GM23248 (cell line): ENCODE measurements around the gene GJB1. TPM values are rescaled to one million over a fixed set of nuclear protein-coding genes. Genes with fewer than 3 reads are reported as not detected.

ENCODE experiments used
- DNase-seq: peaks from one replicate; pipeline ENCODE4 v3.0.0-alpha.2; 2015
- H2AFZ ChIP-seq: fragments of 200-600 bp; sonication (generic); 2 replicates; pipeline ENCODE4 v1.6.1; 2016; ENCODE audit warnings: antibody characterized with exemption
- H3F3A ChIP-seq: fragments of 200-600 bp; sonication (generic); 2 replicates; pipeline ENCODE4 v1.6.1; 2016; ENCODE audit warnings: mild to moderate bottlenecking, antibody characterized with exemption, mixed run types; ENCODE audit not compliant: insufficient read depth
- H3K27ac ChIP-seq: fragments of 200-600 bp; sonication (generic); 2 replicates; pipeline ENCODE4 v1.5.1; 2016; ENCODE audit warnings: mild to moderate bottlenecking
- H3K27me3 ChIP-seq: fragments of 200-600 bp; sonication (generic); replicated peaks from 2 replicates; pipeline ENCODE4 v1.6.1; 2016; ENCODE audit warnings: mild to moderate bottlenecking; ENCODE audit not compliant: insufficient read depth
- H3K36me3 ChIP-seq: fragments of 200-600 bp; sonication (generic); 2 replicates; pipeline ENCODE4 v1.6.1; 2016; ENCODE audit warnings: low read depth, mild to moderate bottlenecking
- H3K4me1 ChIP-seq: fragments of 200-600 bp; sonication (generic); 2 replicates; pipeline ENCODE4 v1.6.1; 2016; ENCODE audit warnings: mild to moderate bottlenecking; ENCODE audit not compliant: insufficient read depth
- H3K4me2 ChIP-seq: fragments of 200-600 bp; sonication (generic); one replicate; pipeline ENCODE4 v1.6.1; 2016; ENCODE audit warnings: mild to moderate bottlenecking; ENCODE audit not compliant: unreplicated experiment
- H3K4me3 ChIP-seq: fragments of 200-600 bp; sonication (generic); 2 replicates; pipeline ENCODE4 v1.5.1; 2016; ENCODE audit warnings: mild to moderate bottlenecking
- H3K79me2 ChIP-seq: fragments of 200-600 bp; sonication (generic); 2 replicates; pipeline ENCODE4 v1.6.1; 2016; ENCODE audit warnings: mild to moderate bottlenecking; ENCODE audit not compliant: insufficient read depth
- H3K9ac ChIP-seq: fragments of 200-600 bp; sonication (generic); 2 replicates; pipeline ENCODE4 v1.6.1; 2016; ENCODE audit warnings: mild to moderate bottlenecking
- H3K9me2 ChIP-seq: fragments of 200-600 bp; sonication (generic); 2 replicates; pipeline ENCODE4 v1.6.1; 2016; ENCODE audit warnings: mixed run types, mild to moderate bottlenecking, moderate library complexity; ENCODE audit not compliant: insufficient read depth
- H3K9me3 ChIP-seq: fragments of 200-600 bp; sonication (generic); one replicate; pipeline ENCODE4 v1.6.1; 2017; ENCODE audit warnings: low read depth
- H4K20me1 ChIP-seq: fragments of 200-600 bp; sonication (generic); 2 replicates; pipeline ENCODE4 v1.6.0; 2016; ENCODE audit not compliant: insufficient read depth
- EZH2 ChIP-seq: fragments of 200-600 bp; sonication (generic); IDR thresholded peaks from 2 replicates; pipeline ENCODE4 v1.6.1; 2018; ENCODE audit warnings: antibody characterized with exemption, mild to moderate bottlenecking; ENCODE audit not compliant: insufficient read depth, poor library complexity, severe bottlenecking
- EZH2phosphoT487 ChIP-seq: fragments of 200-600 bp; sonication (generic); IDR thresholded peaks from 2 replicates; pipeline ENCODE4 v1.6.1; 2018; ENCODE audit warnings: antibody characterized with exemption, moderate library complexity, mild to moderate bottlenecking, low read depth; ENCODE audit not compliant: insufficient read depth
- WGBS, 2 experiments: methylation state at CpG; one replicate each; pipeline ENCODE4 v1.1.6; 2015 to 2017; ENCODE audit warnings: low lambda C conversion rate in 2 of 2, low coverage in 1 of 2; ENCODE audit errors: missing lambda C conversion rate in 2 of 2; 5-methylcytosine and 5-hydroxymethylcytosine counted together
- in situ Hi-C: fragments of 300-500 bp; cut with MboI; formaldehyde crosslinking; loops from 2 replicates; pipeline ENCODE4 v1.15.0; 2020
- polyA plus RNA-seq: library from polyadenylated mRNA; unstranded; fragments of >200 nt; fragmentation: Nextera tagmentation; extraction: Ambion mirVana; gene quantifications from 2 replicates; pipeline ENCODE4 v1.2.1, GENCODE V29; 2016
- total RNA-seq: library from RNA; depleted of rRNA; stranded (reverse); fragments of >200 nt; shearing (Covaris generic); gene quantifications from 2 replicates; pipeline ENCODE4 v1.2.3, GENCODE V29; 2014

Gene GJB1
- total and polyA plus RNA-seq, 2 experiments from 2014 or later = not detected

DNA sequence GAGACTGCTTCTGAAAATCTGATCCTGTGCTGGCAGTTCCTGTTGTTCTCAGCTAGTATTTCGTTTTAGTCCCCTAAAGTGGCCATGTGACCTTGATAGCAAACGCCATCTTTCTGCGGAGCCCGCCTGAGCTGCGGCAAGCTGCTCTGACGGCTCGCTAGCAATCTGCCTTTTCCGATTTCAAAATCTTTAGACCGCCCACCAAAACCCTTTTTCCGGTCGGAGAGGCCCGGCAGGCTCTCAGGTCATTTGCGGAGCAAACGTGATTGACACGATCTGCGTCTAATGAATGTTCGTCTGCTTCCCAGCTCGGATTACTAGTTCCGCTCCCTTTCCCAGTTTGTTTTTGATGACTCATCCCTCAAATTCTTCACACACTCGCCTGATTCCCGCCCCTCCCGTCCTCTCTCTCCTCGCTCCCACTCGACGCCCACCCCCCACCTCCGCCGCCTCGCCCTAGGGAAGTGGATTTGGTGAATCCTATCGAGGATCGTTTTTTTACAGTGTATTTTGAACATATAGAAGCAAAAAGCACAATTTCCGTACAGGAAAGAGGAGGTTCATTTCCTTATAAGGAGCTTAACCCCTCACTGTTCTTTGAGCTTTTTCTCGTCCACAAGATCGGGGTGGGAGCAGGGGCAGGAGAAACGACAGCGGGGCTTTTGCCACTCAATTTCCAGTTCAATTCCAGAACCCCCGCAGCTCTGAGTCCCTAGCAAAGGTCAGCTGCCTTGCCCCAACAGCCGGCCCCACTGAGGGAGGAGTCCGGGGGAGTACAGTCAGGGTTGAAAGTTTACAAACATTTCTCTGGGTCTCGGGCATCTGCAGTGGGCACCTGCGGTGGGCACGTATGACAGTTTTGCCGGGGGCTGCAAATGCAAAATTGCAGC lies 40.9 kb upstream of the GJB1 start:
- Histone ChIP-seq H3K9me3 (no peaks in the 10 kb centered on the region), H3K36me3 (no peaks in the 10 kb centered on the region), H4K20me1 (no peaks in the 10 kb centered on the region), H3K4me2 (peak overlapping the region; percentile 96), H3F3A (peaks cover 5% of the 10 kb centered on the region; the same call in 1 of the 2 replicates), H3K9ac (peak overlapping the region; percentile 93), H3K9me2 (no peaks in the 10 kb centered on the region), H3K4me3 (peak overlapping the region; percentile 86), H3K27me3 (no peaks in the 10 kb centered on the region), H3K79me2 (no peaks in the 10 kb centered on the region), H3K27ac (peak overlapping the region; percentile 77), H3K4me1 (peaks cover 19% of the 10 kb centered on the region), H2AFZ (peak overlapping the region; percentile 94)
- 0 to 2% methylated on average over 23 to 41 of the region's 42 CpGs for WGBS, 2 experiments
- in situ Hi-C loops = loop anchor here (25.0 kb wide), 1 partner anchor 420 kb away; no protein-coding TSS in a partner anchor
- no peak for TF ChIP-seq EZH2
- no peak for TF ChIP-seq EZH2phosphoT487
- peak; percentile 95 for DNase-seq

DNA sequence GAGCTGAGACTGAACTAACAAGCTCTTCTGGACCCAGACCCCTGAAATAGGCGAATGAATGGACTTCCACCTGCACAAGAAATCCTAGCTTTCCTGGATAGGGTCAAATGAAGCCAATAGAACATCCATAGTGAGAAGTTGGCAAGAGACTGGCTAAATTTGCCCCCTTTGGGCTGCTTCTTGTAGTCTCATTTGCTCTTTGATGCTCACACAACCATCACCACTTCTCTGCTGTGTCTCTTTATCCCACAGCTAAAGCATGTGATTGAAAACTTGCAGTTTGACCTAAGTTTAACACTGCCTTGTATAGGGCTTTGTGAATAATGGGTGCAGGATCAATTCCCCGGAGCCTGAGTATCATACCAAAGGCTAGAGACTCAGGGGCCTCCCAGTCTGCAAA lies 40.2 kb upstream of the GJB1 start:
- no peaks in the 10 kb centered on the region for H3K36me3 ChIP-seq
- no peak for DNase-seq
- H4K20me1 ChIP-seq = no peaks in the 10 kb centered on the region
- no peaks in the 10 kb centered on the region for H3K9me3 ChIP-seq
- TF ChIP-seq EZH2 = no peak
- no peak for TF ChIP-seq EZH2phosphoT487
- no peak overlapping the region for H3K27ac ChIP-seq
- 3 to 20% methylated on average over 1 to 2 of the region's 2 CpGs for WGBS, 2 experiments
- H3K4me2 ChIP-seq = peak overlapping the region; percentile 96
- H3K9ac ChIP-seq = peak overlapping the region; percentile 93; the same call in 1 of the 2 replicates
- H3K4me1 ChIP-seq = peaks cover 12% of the 10 kb centered on the region
- H3K27me3 ChIP-seq = no peaks in the 10 kb centered on the region
- peaks cover 5% of the 10 kb centered on the region; the same call in 1 of the 2 replicates for H3F3A ChIP-seq
- in situ Hi-C loops = loop anchor here (25.0 kb wide), 1 partner anchor 421 kb away; no protein-coding TSS in a partner anchor
- no peaks in the 10 kb centered on the region for H3K9me2 ChIP-seq
- peak overlapping the region; percentile 94 for H2AFZ ChIP-seq
- peak overlapping the region; percentile 86 for H3K4me3 ChIP-seq
- no peaks in the 10 kb centered on the region for H3K79me2 ChIP-seq

GRCh38 chrX:71183341-71183740 lies 39.7 kb upstream of the GJB1 start:
- H4K20me1 ChIP-seq = no peaks in the 10 kb centered on the region
- H3K4me2 ChIP-seq = no peak overlapping the region
- no peaks in the 10 kb centered on the region for H3K27me3 ChIP-seq
- WGBS, 2 experiments = 62 to 72% methylated on average over 6 of the region's 6 CpGs
- no peak overlapping the region for H2AFZ ChIP-seq
- no peak overlapping the region for H3K9ac ChIP-seq
- no peak overlapping the region for H3K27ac ChIP-seq
- H3K79me2 ChIP-seq = no peaks in the 10 kb centered on the region
- H3K9me2 ChIP-seq = no peaks in the 10 kb centered on the region
- TF ChIP-seq EZH2phosphoT487 (no peak), EZH2 (no peak)
- DNase-seq = no peak
- no peaks in the 10 kb centered on the region for H3K36me3 ChIP-seq
- H3K4me3 ChIP-seq = no peak overlapping the region
- in situ Hi-C loops = loop anchor here (25.0 kb wide), 1 partner anchor 421 kb away; no protein-coding TSS in a partner anchor
- H3K9me3 ChIP-seq = no peaks in the 10 kb centered on the region
- H3K4me1 ChIP-seq = peaks cover 8% of the 10 kb centered on the region
- peaks cover under 1% of the 10 kb centered on the region; the same call in 1 of the 2 replicates for H3F3A ChIP-seq

DNA sequence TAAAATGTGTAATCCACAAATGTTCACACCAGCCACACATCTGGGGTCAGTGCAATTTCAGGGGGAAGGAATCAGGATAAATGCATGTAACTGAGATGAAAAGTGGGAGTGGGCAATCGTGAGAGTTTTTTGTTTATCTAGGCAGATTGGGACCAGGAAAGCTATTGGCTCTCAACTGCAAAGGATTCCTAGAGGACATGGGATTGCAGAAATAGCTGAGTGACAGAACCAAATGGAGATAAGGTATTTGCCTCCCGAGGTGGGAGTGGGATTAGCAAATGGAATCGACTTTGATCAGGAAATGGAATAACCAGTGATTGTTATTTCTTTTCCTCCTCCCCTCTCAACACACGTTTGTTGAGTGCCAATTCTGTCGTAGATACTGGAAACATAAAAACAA lies 38.9 kb upstream of the GJB1 start:
- no peaks in the 10 kb centered on the region for H3K9me2 ChIP-seq
- no peak for DNase-seq
- TF ChIP-seq EZH2phosphoT487 = no peak
- TF ChIP-seq EZH2 = no peak
- H3K9ac ChIP-seq = no peak overlapping the region
- H3K4me1 ChIP-seq = peaks cover 3% of the 10 kb centered on the region; the same call in 1 of the 2 replicates
- no peak overlapping the region for H2AFZ ChIP-seq
- H3K79me2 ChIP-seq = no peaks in the 10 kb centered on the region
- in situ Hi-C loops = loop anchor here (25.0 kb wide), 1 partner anchor 422 kb away; no protein-coding TSS in a partner anchor
- no peaks in the 10 kb centered on the region for H3K9me3 ChIP-seq
- no peaks in the 10 kb centered on the region for H4K20me1 ChIP-seq
- no peak overlapping the region for H3K27ac ChIP-seq
- no peak overlapping the region for H3K4me2 ChIP-seq
- no peak overlapping the region for H3K4me3 ChIP-seq
- no peaks in the 10 kb centered on the region for H3K27me3 ChIP-seq
- no peaks in the 10 kb centered on the region; the same call in 1 of the 2 replicates for H3F3A ChIP-seq
- 45 to 47% methylated on average over 5 of the region's 5 CpGs for WGBS, 2 experiments
- H3K36me3 ChIP-seq = no peaks in the 10 kb centered on the region
